ENCODE measurements around the gene RNF215. TPM values are rescaled to one million over a fixed set of nuclear protein-coding genes. Genes with fewer than 3 reads are reported as not detected.

Gene RNF215
- total and polyA plus RNA-seq, 2 of the 13 experiments (the other 11 are each of a cell fraction or from before 2014, with no cell fraction given): 5.3 to 6.1 TPM

GRCh38 chr22:30356449-30357235 is 30.6 kb downstream of the RNF215 start, which contains the start of the genes CCDC157 and SF3A1 (continued):
- no peak for TF ChIP-seq ZBTB33 (CRISPR knock-in tag; IDR thresholded peaks at IDR 0.05)
- TF ChIP-seq ZNF251 (CRISPR knock-in tag; IDR thresholded peaks at IDR 0.05): no peak
- TF ChIP-seq GLI4 (CRISPR knock-in tag; IDR thresholded peaks at IDR 0.05; ENCODE audit: borderline replicate concordance): no peak
- TF ChIP-seq HMGXB3 (CRISPR knock-in tag; IDR thresholded peaks at IDR 0.05; ENCODE audit: borderline replicate concordance): no peak; the same call in 1 of the 2 replicates
- TF ChIP-seq NFRKB (IDR thresholded peaks at IDR 0.05): peak; percentile 78
- TF ChIP-seq CREB1 (IDR thresholded peaks at IDR 0.05): peak; percentile 92
- TF ChIP-seq CREB1 (CRISPR knock-in tag; IDR thresholded peaks at IDR 0.05): peak; percentile 89
- TF ChIP-seq ZBTB14 (CRISPR knock-in tag; IDR thresholded peaks at IDR 0.05): no peak; the same call in 1 of the 2 replicates
- no peak for TF ChIP-seq ZNF383 (CRISPR knock-in tag; IDR thresholded peaks at IDR 0.05; ENCODE audit: borderline replicate concordance)
- peak; percentile 66; the same call in 1 of the 2 replicates for TF ChIP-seq ZNF414 (CRISPR knock-in tag; IDR thresholded peaks at IDR 0.05)
- TF ChIP-seq USF2 (IDR thresholded peaks at IDR 0.05; ENCODE audit: low read depth, low read length): no peak
- no peak; the same call in 1 of the 2 replicates for TF ChIP-seq USF2 (CRISPR knock-in tag; IDR thresholded peaks at IDR 0.05; ENCODE audit: borderline replicate concordance)
- no peak for TF ChIP-seq PLSCR1 (CRISPR knock-in tag; IDR thresholded peaks at IDR 0.05; ENCODE audit: borderline replicate concordance)
- TF ChIP-seq HMGXB4 (CRISPR knock-in tag; IDR thresholded peaks at IDR 0.05; ENCODE audit: borderline replicate concordance in 1 of 2, low read depth in 1 of 2): peak in 1 of 2 experiments; percentile 71
